Measurements from ENCODE around the gene SPACA7.

Gene SPACA7

DNA sequence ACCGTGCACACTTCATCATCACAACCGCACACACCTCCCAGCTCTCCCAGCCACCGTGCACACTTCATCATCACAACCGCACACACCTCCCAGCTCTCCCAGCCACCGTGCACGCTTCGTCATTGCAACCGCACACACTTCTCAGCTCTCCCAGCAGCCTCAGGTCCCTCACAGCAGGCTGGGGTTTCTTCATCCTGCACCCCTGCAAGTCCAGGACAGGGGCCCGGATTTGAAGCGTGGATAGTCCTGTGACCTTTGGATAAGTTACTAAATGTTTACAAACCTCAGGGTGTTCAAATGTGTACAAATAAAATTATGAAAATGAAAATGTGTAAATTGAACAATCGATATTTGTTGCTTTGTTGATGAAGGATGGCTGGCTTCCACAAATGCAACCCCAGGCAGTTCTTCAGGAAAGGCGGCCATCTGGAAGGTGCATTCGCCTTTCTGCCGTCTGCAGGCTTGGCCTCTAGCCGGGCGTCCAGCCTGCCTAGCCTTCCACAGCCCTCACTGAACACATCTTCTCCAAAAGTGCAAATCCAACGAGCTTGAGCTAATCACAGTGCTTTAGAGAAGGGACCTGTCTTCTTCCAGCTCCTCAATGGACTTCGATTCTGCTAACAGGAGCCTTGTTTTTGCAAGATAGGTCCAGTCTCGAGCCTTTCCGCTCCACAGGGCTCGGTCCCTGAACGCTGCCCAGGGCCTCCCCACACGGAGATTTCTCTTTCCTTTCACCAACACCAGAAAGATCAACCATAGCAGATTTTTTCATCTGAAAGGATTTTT, 74.2 kb downstream of the SPACA7 start:
- DNase-seq = no peak

DNA sequence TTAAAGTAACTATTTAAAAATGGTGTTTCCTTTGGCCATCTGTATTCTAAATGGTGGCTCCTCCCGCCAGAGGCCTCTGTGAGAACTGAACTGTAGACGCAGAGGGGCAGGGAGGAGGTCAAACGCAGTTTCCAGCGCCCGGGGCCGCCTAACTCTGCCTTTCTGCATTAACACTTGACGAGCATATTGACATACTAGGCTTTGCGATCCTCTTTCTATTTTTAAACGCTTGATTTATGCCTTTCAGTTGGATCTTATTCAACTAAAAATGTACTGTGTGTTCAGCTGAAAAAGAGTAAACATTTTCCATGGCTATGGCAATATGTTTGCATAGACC, 74.7 kb downstream of the SPACA7 start:
- DNase-seq = peak; percentile 97

DNA sequence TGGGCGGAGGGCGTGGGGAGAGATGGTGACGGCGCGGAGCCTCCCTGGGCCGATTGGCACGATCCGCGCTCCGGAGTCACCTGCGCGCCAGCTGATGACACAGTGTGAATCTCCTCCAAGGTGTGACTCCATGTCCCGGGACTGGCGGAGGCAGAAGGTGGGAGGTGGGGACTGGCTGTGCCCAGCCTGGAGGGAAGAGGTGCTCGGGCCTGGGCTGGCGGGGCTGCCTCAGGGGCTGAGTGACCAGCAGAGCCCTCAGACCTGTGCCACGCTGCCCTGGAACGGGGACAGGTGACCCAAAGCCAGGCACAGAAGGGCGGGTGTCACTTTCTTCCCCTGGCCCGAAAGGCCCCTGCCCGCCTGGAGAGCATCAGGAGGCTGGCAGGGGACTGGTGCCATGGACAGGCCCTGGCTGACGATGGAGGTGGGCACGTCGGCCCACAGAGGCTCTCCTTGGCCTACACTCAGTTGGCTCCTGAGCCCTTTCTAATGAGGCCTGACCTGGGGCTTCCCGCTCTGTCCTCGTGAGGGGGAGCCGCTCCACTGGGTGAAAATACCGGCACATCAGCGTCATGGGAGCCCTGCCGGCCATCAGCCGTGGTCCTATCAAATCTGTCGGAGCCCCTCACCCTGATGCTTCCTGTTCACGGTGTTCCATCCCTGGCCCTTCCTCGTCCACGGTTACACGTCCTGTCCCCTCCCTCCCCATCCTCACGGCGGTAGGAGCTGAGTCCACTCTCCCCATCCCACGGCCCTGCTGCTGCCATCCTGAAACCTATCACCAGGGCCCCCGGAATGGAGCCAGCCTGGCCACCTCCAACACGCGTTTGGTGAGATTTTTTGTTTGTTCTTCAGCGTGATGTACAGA, 75.6 kb downstream of the SPACA7 start:
- DNase-seq = no peak

DNA sequence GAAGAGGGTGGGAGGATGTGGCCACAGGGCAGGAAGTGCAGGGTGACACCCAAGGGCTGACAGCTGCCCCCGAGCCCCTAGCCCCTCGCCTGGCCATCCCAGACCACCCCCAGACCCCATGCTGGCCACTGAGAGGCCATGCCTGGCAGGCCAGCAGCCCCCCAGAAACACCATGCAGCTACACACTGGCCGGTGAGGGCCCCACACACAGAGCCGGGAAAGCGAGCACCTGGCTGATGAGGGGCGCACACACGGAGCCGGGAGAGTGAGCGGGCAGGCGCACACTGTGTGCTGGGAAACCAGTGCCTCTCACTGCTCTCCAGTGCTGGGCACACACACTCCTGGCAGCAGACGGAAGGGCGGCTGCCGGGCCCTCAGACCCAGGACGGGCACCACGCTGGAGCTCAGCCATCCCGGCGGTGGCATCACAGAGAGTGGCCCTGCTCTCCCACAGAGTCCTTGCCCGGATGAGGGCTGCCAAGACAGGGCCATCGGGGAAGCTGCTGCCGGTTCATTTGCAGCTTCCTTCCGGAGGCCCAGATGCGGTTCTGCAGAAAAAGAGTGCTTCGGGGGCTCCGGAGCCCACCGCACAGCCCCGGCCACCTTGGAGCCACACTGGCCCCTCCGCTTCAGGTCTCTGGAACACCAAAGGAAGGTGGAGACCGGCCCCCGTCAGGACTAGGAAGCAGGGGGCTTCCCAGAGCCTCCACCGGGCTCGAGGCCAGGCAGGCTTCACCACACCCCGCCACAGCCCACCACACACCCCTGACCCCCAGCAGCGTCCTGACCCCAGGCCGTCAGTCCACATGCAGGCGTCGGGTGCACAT, 76.4 kb downstream of the SPACA7 start:
- DNase-seq = no peak

DNA sequence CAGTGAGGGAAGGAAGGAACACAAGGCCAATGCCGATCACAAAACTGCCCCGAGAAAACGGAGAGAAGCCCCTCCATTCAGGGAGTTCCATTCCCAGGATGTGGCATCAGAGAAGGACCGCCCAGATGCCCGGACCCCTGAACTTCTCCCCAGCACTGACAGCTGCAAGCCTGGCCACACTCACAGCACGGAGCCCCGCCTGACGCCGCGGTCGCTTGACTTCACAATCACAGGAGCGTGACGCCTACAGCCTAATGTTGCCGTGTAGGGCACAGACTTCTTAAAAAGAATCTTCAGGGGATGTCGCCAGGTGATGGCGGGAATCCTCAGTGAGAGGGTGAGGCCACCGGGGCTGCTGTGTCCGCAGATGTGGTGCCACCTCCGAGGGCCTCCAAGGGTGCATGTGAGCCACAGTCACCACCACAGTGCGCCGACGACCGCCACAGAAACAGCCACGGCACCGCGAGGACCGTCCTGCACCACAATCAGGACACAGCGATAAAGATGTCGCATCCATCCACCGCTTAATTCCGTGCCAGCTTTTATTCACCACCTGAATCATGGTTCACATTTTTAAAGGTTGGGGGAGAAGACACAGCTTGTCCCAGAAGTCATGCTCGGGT, 77.2 kb downstream of the SPACA7 start:
- DNase-seq = no peak

DNA sequence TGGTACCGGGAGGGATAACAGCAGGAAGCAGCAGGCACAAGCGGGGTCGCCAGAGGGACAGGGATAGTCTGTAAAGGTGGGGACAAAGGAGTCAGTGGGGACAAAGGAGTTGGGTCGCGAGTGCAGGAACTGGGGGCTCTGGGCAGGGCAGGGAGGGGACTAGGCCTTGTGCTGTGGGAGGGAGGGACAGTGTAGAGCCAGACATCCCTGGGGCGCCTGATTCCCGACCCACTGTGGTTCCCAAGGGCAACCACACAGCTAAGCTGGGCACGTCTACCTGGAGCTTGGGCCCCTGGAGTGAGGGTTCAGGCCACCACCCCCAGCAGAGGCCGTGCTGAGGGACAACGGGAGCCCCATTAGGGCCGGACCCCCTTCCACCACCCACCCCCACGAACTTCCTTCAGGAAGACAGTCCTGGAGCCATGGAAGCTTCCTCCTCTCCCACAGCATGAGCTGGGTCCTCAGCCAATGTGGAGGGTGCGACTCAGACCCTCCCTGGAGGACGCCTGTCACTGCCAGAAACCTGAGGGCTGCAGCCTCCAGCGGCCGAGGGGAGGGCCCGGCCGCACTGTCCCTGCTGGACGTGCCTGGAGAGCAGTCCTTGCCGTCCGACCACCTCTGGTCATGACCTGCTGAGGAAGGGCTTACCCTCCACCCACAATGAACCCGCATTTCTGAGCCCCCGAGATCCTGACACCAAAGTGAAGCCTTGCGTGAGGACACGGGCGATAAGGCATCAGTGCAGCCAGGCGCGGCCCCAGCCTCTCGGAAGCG, 77.9 kb downstream of the SPACA7 start:
- no peak for DNase-seq

DNA sequence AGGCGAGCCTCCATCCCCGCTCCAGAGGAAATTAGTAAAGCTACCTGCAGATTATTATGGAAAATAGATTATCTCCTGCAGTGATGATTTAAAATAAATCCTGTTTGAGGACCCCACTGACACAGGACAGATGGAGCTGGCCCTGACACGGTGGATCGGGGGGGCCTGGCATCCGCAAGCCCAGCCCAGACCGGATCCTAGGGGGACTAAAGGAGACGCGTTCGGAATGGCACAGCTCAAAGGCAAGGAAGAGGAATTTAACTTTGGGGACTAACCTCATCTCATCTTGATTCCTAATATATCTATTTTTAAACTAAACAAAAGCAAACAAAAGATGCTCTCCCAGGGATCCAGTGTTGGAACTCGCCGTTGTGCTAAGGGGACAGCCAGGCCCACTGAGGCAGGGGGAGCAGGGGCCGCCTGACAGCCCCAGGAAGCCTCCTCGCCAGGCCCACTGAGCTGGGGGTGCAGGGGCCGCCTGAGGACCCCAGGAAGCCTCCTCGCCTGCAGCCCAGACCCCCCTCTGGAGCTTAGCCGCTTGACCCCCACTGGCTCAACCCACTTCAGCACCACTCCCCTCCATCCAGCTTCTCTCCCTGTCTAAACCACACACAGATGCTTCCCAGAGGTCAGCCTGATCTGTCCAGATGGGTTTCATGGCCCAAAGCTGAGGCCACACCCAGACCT, 78.6 kb downstream of the SPACA7 start:
- DNase-seq = no peak

DNA sequence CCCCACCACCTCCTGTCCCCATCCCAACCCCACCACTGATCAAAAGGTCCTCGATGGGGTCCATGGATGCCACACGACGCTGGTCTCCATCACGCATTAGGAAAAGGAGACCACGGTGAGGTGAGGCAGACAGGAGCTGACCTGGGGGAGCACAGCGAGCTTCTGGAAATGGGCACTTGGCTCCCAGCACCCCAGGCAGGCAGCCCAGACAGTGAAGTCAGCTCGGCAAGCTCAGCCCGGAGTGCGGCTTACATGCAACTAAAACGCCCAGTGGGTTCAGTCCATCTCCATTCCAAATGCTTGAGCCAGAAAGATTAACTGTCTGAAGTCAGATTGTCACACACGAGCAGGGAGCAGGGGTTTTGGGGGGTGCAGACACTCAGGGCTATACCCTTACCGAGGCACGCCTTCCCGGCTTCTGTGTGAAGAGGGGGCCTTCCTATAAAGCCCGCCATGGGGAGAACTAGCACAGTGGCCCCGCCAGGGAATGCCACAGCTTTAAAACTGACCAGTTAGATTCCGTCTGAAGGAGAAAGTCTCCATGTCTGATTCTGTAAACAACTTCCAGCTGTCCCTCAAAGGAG, 79.4 kb downstream of the SPACA7 start:
- no peak for DNase-seq

DNA sequence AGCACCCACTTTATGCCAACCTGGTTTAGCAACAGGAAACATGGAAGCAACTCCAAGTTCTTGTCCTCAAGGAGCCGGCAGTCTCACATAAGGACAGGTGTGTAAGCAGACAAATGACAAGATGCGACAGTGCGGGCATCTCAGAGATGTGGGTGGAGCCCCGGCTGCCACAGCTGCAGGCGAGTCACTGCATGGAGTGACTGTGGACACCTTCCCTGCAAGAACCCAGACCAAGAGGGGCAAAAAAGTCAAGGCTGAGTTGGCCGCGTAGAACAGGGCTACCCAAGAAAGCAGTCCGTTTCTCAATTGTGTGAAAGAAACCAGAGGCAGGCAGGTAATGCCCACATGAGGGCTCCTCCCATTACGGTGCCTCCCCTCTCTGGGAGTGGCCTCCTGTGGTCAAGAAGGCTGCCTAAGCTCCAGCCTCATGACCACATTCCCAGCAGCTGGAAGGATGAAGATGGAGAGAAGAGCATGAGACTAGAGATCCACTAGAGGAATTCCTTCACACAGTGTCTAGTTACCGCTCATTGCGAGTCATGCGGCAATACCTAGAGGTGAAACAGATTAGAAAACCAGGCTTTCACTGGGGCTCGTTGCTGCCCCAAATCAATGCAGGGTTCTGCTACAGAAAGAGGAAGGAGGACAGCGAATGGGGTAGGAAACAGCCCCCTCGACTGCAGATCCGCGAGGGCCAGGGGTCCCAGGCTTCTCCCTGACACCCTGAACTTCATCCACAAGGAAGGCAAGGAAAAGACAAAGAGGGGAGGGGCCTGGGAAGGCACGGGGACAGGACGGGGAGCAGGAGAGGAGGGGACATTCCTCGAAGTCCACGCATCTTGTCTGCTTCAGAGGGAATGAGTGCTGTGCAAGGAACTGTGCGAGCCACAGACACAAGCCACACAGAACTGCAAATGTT, 80.2 kb downstream of the SPACA7 start:
- no peak for DNase-seq

DNA sequence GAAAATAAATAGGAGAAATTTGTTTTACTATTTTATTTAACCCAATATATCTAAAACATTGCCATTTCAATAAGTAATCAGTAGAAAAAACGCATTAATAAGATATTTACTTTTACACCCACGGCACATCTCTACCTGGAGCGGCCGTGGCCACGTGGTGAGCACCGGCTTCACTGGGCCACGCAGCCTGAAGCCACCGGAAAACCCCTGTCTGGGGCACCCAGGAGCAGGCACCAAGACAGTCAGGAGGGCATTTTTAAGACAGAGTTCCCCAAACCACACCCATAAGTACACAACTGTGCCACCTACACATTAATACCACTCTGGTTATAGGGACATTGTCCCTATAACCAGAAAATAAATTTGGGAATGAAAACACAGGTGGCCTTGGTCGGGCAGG, 80.9 kb downstream of the SPACA7 start:
- no peak for DNase-seq

DNA sequence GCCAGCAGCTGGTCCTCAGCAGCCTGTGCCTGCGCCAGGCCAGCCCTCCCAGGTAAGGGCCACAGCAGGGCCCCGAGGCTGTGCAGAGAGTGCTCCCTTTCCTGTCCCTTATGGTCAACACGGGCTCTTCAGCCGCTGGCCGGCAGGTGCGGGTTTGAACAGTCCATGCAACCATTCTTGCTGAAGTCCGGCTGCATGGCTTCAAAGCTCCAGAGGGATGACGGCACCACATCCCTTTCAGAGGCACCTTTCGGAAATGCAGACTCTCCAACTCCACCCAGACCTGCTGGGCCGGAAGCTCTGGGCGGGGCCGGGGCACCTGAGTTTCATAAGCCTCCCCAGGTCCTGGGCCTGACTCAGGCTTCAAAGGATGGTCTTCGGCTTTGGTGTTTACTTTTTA, 81.3 kb downstream of the SPACA7 start:
- DNase-seq = no peak

DNA sequence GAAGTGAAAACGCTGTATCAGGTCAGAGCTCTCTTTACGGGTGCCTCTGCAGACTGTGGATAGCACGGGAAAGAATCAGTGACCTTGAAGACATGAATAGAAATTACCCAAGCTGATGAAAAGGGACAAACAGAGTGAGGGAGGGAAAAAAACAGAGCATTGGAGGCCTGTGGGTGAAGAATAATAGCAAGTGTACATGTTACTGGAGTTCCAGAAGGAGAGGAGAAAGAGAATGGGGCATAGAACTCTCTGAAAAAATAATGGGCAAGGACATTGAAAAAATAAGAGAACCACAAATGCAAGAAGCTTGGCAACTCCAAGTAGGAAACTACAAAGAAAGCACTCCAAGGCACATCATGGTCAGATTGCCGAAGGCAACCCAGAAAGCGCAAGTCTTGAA, 86.3 kb downstream of the SPACA7 start:
- no peak for DNase-seq

DNA sequence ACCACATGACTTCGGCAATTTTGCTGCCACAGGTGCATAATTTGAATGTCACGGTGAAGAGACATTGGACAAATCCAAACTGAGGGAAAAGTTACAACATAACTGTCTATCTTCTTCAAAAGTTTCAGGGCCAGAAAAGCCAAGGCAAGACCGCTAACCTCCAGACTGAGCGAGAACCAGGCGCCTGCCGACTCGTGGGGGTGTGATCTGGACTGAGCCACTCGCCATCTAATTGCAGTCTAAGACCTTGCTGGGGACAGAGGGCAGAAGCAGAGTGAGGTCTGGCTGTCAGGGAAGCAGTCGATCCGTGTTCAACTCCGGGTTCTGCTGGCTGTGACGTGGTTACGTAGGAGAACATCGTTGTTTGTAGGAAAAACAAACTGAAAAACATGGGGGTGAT, 88.6 kb downstream of the SPACA7 start:
- DNase-seq = no peak

DNA sequence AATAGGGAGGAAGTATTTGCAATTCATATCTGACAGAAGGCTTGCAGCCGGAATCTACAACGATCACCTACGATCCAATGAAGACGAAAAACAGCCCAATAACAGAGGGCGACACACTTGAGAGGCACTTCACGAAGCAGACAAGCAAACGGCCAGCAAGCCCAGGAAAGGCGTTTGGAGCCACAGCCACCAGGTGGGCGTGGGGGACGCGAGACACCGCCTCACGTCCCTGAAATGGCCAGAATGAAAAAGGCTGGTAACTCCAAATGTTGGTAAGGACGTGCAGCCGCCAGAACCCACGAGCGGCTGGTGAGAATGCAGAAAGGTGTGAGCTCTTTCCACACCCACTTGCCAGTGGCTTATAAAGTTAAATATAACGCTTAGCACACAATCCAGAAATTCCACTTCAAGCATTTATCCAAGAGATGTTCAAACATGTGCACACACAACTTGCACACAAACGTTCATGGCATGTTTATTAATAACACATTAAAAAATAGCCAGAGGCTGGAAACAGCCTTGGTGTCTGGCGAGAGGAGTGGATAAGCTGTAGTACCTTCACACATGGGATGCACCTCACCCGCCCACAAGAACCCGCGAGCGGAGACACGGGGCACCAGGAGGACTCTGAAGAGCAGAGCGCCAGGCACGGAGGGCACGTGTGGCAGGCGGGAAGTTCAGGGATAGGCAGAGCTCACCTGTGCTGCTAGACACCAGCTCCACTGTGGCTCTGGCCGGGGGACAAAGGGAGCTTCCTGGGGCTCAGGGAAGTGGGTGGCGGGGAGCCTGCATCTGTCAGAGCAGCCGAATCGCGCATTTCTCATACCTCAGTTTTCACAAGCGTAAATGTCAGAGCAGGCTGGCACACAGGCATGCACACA, 89.3 kb downstream of the SPACA7 start:
- no peak for DNase-seq

DNA sequence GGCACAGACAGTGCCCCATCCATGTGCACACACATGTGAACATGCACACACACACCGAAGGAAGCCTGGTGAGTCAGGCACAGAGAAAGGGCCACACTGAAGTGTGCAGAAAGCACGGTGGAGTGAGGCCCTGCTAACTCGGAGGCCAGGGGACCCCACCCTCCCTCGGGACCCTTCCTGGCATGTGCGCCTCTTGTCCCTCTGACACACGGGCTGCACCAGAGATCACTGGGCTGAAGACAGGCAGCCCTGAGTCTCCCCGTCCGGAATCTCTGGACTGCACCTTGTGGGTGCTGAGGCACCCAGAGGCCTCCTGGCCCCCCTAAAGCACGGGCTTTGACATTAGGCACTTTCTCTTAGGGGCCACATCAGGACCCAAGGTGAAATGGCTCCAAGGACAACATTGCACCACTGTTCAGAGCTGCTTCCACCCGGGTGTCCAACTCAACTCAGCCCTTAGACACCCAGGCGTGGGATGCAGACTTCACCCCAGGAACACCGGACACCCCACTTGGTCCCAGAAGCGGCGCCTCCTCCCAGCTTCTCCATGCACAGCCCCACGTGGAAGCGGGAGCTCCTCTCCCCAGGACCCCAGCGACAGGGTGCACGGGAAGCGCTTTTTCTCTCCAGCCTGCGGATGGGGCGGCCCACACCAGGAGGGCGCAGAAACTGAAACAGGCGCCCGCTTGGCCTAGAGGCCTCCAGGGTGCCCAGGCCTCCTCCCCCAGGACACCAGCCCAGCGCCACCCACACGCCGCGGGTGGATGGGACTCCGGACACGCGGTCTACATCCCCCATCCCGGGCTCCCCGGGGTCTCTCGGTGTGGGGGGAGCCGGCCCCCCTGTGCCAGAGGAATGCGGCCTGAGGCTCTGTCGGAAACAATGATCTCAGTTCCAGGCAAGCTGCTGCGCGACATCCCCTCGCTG, 90.2 kb downstream of the SPACA7 start:
- DNase-seq = no peak

DNA sequence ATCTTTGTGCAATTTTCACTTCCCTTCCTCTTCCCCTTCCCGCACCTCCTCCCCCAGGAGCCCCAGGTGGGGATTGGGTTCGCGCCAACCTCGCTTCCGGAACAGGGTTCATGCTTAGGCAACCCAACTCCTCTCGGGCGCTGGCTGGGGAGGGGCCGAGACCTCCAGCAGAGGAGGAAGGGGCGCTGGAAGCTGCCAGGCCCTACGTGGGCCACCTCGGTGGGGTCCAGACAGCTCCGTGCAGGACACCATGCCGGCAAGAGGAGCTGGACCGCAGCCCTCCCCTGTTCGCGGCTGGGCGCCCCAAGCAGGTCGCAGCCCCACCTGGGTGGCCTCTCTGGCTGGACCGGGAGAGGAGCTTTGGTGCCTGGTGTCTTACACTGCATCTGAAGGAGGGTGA, 91.1 kb downstream of the SPACA7 start:
- no peak for DNase-seq

DNA sequence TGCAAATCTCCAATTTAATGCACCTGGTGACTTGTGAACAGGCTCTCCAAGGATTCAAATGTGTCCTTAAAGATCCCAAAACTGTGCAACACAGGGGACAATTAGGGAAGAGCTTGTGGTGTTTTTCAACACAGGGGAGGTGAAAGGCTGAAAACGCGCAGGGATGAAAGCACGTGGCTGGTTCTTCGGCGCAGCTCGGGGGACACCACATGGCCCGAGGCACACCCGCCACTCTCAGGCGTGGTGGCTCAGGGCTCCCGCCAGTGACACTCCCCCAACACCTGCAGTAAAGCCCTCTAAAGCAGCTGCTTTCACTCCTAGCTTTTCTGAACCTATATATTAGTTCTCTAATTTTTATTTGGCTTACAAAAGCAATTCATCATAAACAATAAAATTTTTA, 91.9 kb downstream of the SPACA7 start:
- no peak for DNase-seq
